Right lobe of liver (tissue), 4 donors: ENCODE results near the gene ANKRD33B.

Source experiments
- CTCF ChIP-seq, 4 donors: fragments of 200-600 bp in 3 of 4; fragments of 450-650 bp in 1 of 4; IDR thresholded peaks; one replicate each; pipeline versions ENCODE4 v1.5.1 to v1.8.0; 2016 to 2022; ENCODE audit warnings: antibody characterized with exemption in 4 of 4, mild to moderate bottlenecking in 2 of 4
- POLR2A ChIP-seq: fragments of 450-650 bp; IDR thresholded peaks from one replicate; pipeline ENCODE4 v1.6.1; 2017; ENCODE audit warnings: antibody characterized with exemption, mild to moderate bottlenecking
- donor health status: DM: no; HTN: no; CAD: no.
- donor health status: DM: no; HTN: no; CAD: no.
- donor health status: DM: no; HTN: yes; CAD: no.

- TF ChIP-seq CTCF (IDR thresholded peaks at IDR 0.05): no peak
- no peak for TF ChIP-seq POLR2A
These were observed 7.5 kb upstream of the ANKRD33B start for GRCh38 chr5:10556289-10556807.
